HG03045 (cell line): ENCODE measurements around the gene PRR16.
A peak's percentile ranks its signal among the peaks of the same experiment; 100 is the strongest.
"Not testable (repeated sequence)": the region's sequence is repeated elsewhere in the genome, so short reads cannot be mapped to it uniquely, and the experiment has no call there.

ENCODE experiments used
- ATAC-seq: cut with Tn5 transposase; IDR thresholded peaks from one replicate; pipeline ENCODE4 v1.9.1; 2021; ENCODE audit warnings: mild to moderate bottlenecking, moderate library complexity; ENCODE audit not compliant: unreplicated experiment

Gene PRR16

DNA sequence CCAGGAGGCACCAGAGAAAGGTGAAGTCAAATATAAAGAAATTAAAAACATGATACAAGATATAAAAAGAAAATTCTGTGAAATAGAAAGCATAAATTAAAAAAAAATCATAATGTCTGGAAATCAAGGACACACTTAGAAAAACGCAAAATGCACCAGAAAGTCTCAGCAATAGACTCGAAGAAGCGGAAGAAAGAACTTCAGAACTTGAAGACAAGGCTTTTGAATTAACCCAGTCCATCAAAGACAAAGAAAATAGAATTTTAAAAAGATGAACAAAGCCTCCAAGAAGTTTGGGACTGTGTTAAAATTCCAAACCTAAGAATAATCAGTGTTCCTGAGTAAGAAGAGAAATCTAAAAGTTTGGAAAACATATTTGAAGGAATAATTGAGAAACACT, 168.3 kb downstream of the PRR16 start:
- no peak for ATAC-seq

GRCh38 chr5:120638449-120638848, 174.3 kb downstream of the PRR16 start:
- ATAC-seq = no peak

DNA sequence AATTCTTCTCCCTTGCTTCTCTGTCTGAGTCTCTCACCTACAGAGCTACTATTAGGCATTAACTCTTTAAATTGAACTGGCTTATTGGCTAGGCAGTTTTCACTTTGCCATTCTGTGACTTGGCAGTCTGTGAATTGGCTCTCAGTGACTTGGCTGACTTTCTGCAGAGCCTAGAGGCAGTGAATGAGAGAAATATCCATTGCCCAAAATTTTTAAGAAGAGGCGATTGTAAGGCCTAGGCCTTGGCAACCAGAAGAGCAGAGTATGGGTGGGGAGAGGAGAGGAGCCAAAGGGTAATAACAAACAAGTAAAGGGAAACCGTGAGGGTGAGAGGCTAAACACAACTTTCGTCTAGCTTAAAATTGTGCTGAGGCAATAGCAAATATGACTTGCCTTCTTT, 176.7 kb downstream of the PRR16 start:
- ATAC-seq = no peak

GRCh38 chr5:120644516-120644915, 180.4 kb downstream of the PRR16 start:
- no peak for ATAC-seq

DNA sequence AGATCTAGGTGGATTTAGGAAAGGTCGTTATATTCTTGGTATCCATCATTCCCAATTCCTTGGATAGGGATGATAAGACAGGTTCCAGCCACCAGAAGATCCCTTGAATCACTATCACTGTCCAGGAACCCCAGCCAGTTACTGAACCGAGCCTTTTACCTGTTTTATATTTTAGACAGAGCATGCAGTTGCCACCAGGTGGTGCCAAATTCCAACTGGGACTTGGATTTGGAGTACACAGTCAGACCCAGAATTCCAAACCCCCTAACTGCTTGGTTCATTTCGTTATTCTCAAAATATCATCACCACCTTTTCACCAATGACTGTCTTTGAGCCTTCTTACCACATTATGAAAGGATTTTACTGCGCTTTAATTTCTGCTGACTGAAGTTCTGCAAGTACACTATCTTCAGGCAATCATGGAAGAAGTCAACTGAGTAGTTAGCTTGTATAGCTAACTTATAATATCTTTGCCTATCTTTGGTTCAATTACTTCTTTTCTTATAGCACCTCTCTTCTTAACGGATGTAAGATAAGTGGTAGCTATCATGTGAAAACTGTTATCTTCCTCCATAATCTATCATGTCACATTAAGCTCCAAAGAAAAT, 191.8 kb downstream of the PRR16 start:
- ATAC-seq = peak; percentile 50

DNA sequence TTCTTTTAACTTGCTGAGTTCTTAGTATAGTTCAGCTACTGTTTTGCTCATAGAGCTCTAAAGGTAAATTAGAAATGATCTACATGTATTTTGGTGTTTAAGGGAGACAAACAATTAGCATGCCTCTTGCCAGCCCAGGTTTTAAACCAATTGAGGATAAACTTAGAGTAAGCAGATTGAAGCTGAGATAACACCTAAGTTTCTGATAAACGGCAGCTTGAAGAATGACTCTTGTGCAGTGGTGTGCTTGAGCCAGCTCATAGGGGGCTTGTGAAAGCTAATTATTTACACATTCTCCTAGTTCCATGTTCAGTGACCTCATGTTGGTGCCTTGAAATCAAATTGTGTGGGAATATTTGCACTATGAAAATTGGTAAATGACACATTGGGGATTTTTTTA, 193.0 kb downstream of the PRR16 start:
- ATAC-seq = no peak

DNA sequence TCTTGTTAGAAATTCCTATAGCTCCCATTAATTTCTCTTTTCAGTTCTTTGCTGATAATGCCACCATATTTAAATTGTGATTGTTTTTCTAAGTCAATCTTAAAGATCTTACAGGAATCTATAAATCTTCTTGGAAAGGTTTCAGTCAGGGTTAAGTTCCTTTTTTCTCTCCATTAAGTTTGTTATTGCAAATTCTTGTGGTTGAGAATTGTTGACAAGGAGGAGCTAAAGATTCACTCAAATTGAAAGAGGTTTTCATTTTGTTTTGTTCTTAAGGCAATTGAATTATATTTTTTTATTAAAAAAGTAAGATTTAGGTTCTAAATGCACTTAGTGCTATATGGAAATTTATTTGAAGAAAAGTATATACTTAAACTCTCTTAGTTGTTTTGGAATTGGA, 213.4 kb downstream of the PRR16 start:
- ATAC-seq = no peak

- no peak for ATAC-seq
Measured at GRCh38 chr5:120678279-120678678, 214.2 kb downstream of the PRR16 start.

- no peak for ATAC-seq
Measured at GRCh38 chr5:120682851-120683250, 218.8 kb downstream of the PRR16 start.

- no peak for ATAC-seq
Measured at GRCh38 chr5:120683580-120683979, 219.5 kb downstream of the PRR16 start.

DNA sequence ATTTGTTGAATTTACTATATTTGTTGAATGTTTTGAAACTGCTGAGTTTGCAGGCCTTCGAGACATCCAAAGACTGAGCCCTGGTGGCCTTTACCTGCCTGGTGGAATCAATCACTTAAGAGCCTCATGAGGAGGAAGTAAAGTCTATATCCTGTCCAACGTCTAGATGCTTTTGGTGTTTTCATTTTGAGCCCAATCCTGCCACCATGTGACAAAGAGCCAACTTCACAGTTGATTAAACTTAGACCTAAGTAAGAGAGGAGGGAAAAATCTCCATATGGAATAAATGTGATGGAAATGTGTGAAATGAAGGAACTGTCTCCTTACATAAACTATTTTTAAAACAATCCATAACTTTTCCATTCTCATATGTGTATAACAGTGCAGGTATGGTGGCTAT, 220.1 kb downstream of the PRR16 start:
- ATAC-seq = no peak

DNA sequence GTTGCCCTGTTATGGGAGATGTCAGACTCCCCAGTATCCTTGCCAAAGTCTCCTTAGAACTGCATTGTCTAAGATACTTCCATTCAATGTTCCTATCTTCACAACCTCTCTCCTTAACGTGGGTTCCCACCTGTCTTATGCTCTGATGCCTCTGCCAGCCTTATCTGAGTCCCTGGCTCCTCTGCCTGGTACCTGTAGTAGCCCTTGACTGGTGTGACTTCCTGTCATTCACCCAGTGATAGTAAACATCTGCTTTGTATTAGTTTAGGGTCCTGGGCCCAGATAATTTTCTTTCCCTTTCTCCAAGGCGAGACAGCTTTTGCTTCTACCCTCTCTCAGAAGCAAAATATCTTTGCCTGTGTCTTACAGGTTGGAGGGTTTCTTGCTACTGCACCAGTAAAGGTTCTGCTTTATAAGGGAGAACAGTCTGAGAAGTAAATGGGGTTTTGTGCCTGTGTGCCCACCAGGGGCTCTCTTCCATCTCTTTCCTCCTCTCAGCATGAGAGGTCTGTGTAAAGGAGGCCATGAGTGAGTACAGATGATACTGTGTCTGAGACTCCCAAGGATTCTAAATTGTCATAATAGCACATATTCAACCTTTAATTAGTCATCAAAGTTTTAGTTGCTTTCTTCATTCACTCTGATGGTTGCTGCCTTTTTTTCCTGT, 220.8 kb downstream of the PRR16 start:
- no peak for ATAC-seq

DNA sequence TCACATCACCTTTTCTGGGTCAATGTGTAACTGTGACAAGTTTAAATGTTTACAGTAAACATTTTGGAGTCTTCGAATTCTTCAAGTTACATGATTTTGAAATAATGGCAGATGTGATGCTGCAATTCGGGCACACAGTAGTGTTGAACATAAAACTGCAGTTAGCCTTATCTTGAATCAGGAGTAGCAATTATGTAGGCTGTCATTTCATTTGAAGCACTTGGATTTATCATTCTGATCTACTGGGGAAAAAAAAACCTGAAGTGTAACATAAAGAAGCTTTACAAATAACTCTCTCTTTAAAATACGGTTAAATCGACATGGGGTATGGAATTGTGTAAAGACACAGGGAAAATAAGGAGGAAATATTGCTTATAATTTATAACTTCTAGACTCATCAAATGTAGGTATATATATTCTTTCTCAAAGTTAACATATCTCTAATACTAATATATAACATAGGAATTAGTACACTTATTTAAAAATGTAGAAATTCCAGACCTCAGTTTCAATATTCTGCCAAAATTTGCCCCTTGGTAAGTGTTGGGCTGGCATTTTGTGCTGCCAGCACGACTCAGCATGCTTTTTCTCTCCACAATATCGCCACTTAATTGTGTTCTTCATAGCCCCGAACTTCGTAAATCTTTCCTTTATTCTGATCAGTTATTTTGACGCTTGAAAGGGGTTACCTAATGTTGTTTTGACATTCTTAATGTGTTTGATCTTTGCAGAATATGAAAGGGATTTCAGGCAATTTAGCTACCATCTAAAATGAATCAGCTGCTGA, 226.7 kb downstream of the PRR16 start:
- no peak for ATAC-seq

DNA sequence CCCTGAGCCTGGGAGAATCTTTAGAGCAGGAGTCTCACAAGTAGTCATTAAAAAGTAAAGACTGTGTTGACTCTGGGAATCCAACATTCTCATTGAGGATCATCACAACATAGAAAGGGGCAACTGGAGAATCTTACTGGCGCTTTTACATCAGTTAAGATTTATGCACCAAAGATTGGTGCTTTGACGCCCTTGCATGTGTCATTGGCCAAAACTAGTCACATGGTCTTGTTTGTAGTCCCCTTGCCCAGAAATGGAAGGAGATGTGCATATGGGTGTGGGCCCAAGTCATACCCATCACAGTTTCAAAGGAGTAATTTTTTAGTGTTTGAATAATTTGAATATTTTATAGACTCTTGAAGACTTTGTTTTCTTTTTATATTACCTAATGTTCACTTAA, 228.2 kb downstream of the PRR16 start:
- ATAC-seq = no peak

- ATAC-seq = no peak
Measured at GRCh38 chr5:120695368-120695880, 231.3 kb downstream of the PRR16 start.

DNA sequence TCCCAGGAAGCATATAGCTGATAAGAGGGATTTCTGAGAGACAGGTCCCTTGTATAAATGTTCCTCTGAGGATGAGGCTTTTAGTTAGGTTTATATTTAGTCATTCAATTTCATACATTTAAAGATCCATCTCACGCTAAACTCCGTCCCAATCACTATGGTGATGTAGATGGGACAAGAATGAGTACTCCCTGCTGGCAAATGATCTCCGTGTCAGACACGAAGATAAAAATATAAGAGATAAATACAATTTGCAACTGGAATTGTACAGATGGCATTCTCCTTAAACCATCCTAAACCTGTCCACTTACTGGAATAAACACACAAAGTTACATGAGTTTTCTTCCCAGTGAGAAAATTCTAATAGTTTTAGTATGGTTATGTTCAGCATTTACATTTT, 233.0 kb downstream of the PRR16 start:
- no peak for ATAC-seq

GRCh38 chr5:120697670-120698327, 233.7 kb downstream of the PRR16 start:
- ATAC-seq = not testable (repeated sequence)

- not testable (repeated sequence) for ATAC-seq
Measured at GRCh38 chr5:120700653-120701052, 236.6 kb downstream of the PRR16 start.

DNA sequence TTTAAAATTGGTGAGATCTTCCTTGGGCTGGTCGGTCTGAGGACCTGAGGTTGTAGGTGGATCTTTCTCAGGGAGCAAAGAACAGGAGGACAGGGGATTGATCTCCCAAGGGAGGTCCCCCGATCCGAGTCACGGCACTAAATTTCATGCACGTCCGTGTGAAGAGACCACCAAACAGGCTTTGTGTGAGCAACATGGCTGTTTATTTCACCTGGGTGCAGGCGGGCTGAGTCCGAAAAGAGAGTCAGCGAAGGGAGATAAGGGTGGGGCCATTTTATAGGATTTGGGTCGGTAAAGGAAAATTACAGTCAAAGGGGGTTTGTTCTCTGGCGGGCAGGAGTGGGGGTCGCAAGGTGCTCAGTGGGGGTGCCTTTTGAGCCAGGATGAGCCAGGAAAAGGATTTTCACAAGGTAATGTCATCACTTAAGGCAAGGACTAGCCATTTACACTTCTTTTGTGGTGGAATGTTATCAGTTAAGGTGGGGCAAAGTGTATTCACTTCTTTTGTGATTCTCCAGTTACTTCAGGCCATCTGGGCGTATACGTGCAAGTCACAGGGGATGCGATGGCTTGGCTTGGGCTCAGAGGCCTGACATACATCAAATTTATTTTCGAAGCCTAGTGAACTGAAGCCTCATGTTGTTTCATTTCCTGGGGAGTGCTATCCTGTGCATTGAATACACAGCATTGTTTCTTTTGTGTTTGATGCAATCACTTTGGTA, 238.9 kb downstream of the PRR16 start:
- ATAC-seq = not testable (repeated sequence)

- no peak for ATAC-seq
Measured at GRCh38 chr5:120703918-120704587, 240.0 kb downstream of the PRR16 start.
